ENCODE data around the gene MSGN1.

MSGN1 gene

GRCh38 chr2:17850151-17850550, 33.9 kb downstream of the MSGN1 start:
- DNase-seq, result no peak

GRCh38 chr2:17851731-17852585, 35.7 kb downstream of the MSGN1 start:
- no peak for DNase-seq

GRCh38 chr2:17853799-17854198, 37.5 kb downstream of the MSGN1 start:
- no peak for DNase-seq

GRCh38 chr2:17857021-17857420, 40.8 kb downstream of the MSGN1 start:
- no peak for DNase-seq

- DNase-seq, result no peak
These were observed 41.8 kb downstream of the MSGN1 start for GRCh38 chr2:17858064-17858463.

GRCh38 chr2:17863539-17863938, 47.3 kb downstream of the MSGN1 start:
- no peak for DNase-seq

- DNase-seq, result no peak
These were observed 48.4 kb downstream of the MSGN1 start for GRCh38 chr2:17864676-17865075.

- DNase-seq, result no peak
These were observed 50.9 kb downstream of the MSGN1 start for GRCh38 chr2:17867133-17867532.

All from stimulated activated naive CD4-positive, alpha-beta T cell treated with Interleukin-2 at 50 U/mL for 16 hours (primary cell).